Measurements from ENCODE around the gene CDHR3. TPM values are rescaled to one million over a fixed set of nuclear protein-coding genes. Genes with fewer than 3 reads are reported as not detected.
"Not testable (repeated sequence)": the region's sequence is repeated elsewhere in the genome, so short reads cannot be mapped to it uniquely, and the experiment has no call there.

Gene CDHR3
- polyA plus RNA-seq, 1 donor, result 22.2 TPM

GRCh38 chr7:105999256-105999655 lies 36.2 kb downstream of the CDHR3 start:
- DNase-seq (ENCODE audit: low read depth), result no peak

GRCh38 chr7:106001196-106001595 lies 38.1 kb downstream of the CDHR3 start:
- no peak for DNase-seq (ENCODE audit: low read depth)

GRCh38 chr7:106001886-106002285 lies 38.8 kb downstream of the CDHR3 start:
- DNase-seq (ENCODE audit: low read depth), result no peak

GRCh38 chr7:106003525-106004064 lies 40.5 kb downstream of the CDHR3 start:
- DNase-seq (ENCODE audit: low read depth), result no peak

- DNase-seq (ENCODE audit: low read depth), result no peak
Measured at GRCh38 chr7:106006906-106007305, 43.8 kb downstream of the CDHR3 start.

GRCh38 chr7:106007796-106008195 lies 44.7 kb downstream of the CDHR3 start:
- not testable (repeated sequence) for DNase-seq (ENCODE audit: low read depth)

- peak; percentile 82 for DNase-seq (ENCODE audit: low read depth)
Measured at GRCh38 chr7:106009503-106010226, 46.6 kb downstream of the CDHR3 start.

GRCh38 chr7:106010331-106010730 lies 47.3 kb downstream of the CDHR3 start:
- DNase-seq (ENCODE audit: low read depth), result no peak

- DNase-seq (ENCODE audit: low read depth), result no peak
Measured at GRCh38 chr7:106010866-106011265, 47.8 kb downstream of the CDHR3 start.

GRCh38 chr7:106012184-106012583 lies 49.1 kb downstream of the CDHR3 start:
- no peak for DNase-seq (ENCODE audit: low read depth)

- DNase-seq (ENCODE audit: low read depth), result no peak
Measured at GRCh38 chr7:106012935-106013439, 49.9 kb downstream of the CDHR3 start.

- no peak for DNase-seq (ENCODE audit: low read depth)
Measured at GRCh38 chr7:106015381-106016218, 52.5 kb downstream of the CDHR3 start.

- no peak for DNase-seq (ENCODE audit: low read depth)
Measured at GRCh38 chr7:106016331-106016730, 53.3 kb downstream of the CDHR3 start.

- no peak for DNase-seq (ENCODE audit: low read depth)
Measured at GRCh38 chr7:106017657-106018056, 54.6 kb downstream of the CDHR3 start.

GRCh38 chr7:106018566-106019469 lies 55.8 kb downstream of the CDHR3 start:
- DNase-seq (ENCODE audit: low read depth), result no peak

- no peak for DNase-seq (ENCODE audit: low read depth)
Measured at GRCh38 chr7:106019470-106019820, 56.4 kb downstream of the CDHR3 start.

GRCh38 chr7:106021151-106022067 lies 58.3 kb downstream of the CDHR3 start:
- no peak for DNase-seq (ENCODE audit: low read depth)

- no peak for DNase-seq (ENCODE audit: low read depth)
Measured at GRCh38 chr7:106022193-106022821, 59.2 kb downstream of the CDHR3 start.

GRCh38 chr7:106023369-106024322 lies 60.6 kb downstream of the CDHR3 start:
- no peak for DNase-seq (ENCODE audit: low read depth)

All from forelimb muscle (tissue), 1 donor.